GM18502 (cell line): ENCODE data around the gene TPGS1.

Source experiments
- ATAC-seq: cut with Tn5 transposase; IDR thresholded peaks from one replicate; pipeline ENCODE4 v1.9.1; 2021; ENCODE audit warnings: mild to moderate bottlenecking; ENCODE audit not compliant: unreplicated experiment, poor library complexity

Gene TPGS1

DNA sequence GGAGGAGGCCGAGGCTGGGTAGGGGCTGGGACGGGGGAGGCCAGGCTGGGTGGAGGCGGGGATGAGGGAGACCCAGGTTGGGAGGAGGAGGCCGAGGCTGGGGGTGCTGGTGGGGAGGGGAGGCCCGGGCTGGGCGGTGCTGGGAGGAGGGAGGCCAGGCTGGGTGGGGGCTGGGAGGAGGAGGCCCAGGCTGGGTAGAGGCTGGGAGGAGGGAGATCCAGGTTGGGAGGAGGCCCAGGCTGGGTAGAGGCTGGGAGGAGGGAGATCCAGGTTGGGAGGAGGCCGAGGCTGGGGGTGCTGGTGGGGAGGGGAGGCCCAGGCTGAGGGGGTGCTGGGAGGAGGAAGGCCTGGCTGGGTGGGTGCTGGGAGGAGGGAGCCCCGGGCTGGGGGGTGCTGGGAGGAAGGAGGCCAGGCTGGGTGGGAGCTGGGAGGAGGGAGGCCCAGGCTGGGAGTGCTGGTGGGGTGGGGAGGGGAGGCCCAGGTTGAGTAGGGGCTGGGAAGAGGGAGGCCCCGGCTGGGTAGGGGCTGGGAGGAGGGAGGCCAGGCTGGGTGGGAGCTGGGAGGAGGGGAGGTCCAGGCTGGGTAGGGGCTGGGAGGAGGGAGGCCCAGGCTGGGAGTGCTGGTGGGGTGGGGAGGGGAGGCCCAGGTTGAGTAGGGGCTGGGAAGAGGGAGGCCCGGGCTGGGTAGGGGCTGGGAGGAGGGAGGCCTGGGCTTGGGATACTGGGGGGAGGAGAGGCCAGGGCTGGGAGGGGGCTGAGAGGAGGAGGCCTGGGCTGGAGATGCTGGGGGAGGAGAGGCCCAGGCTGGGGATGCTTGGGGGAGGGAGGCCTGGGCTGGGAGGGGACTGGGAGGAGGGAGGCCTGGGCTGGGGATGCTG lies 10.7 kb downstream of the TPGS1 start:
- no peak for ATAC-seq

DNA sequence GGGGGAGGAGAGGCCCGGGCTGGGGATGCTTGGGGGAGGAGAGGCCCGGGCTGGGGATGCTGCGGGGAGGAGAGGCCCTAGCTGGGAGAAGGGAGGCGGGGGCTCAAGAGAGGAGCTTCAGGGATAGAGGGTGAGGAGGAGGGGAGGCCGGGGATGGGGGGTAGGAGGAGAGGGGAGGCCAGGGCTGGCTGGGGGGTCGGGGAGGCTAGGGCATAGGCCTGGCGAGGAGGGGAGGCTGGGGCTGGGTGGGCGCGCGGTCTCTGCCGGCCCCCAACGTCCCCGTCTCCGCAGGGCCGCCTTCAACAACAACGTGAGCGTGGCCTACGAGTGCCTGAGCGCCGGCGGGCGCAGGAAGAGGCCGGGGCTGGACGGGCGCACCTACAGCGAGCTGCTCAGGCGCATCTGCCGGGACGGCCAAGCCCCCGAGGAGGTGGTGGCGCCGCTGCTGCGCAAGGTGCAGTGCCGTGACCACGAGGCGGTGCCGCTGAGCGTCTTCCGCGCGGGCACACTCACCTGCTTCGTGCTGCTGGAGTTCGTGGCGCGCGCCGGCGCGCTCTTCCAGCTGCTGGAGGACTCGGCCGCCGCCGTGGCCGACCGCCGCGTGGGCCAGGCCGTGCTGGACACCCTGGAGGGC lies 11.4 kb downstream of the TPGS1 start:
- ATAC-seq, result no peak

DNA sequence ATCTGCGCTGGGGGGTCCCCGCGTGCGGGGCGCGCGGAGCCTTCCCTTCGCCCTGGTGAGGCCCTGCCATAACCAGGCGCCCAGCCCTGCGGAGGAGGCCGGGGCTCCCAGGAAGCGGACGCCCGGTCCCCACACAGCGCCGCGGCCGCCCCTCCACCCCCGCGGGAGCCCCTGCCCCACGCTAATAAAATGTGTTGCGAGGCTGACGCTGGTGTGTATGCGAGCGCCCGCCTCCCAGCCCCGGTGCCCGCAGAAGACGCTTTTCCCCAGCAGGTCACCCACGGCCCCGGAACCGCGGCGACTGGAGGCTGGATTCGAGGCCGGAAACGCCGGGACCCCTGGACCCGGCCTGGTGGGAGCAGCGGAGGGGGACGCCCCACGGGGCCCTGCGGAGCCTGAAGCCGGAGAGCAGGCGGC lies 12.2 kb downstream of the TPGS1 start:
- ATAC-seq, result no peak

DNA sequence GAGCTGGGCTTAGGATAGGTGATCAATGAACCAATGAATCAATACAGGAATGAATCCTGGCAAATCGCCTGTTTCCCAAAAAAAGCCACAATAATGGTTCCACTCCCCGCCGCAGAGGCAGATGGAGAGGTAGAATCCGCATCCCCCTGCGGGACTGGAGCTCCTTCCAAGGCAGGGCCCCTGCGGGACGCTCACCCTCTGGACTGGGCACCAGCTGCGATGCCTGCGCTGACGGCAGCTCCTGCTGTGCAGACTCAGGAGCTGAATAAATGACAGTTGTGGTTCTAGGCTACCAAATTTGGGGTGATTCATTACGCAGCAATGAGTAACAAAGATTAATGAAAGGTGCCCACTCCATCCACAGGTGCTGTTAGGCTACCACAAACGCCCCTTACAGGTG lies 15.4 kb downstream of the TPGS1 start:
- ATAC-seq, result no peak

DNA sequence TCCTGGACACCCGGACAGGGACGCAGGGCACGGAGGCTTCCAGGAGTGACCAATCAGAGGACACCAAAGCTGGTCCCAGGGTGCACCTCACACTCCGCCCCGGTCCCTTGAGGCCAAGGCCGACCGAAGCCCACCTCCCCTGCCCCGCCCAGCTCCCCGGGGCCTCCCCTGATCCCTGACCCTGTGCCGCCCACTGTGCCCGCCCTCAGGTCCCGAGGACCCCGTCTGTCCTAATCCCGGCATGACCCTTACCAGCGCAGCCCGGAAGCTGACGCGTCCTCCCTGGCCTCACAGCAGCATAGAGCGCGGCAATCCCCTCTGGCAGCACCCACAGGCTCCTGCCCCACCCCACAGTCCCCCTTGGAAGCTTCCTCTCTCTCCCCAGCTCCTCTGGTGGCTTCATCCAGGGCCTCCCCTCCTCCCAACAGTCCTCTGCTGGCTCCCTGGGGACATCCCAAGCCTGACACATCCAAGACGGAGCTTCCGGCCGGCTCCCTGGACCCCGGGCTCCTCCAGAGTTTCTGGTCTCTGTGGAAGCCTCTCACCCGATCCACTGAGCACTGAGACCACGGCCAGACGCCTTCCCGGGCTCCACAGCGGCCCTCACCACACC lies 16.9 kb downstream of the TPGS1 start:
- ATAC-seq, result no peak

DNA sequence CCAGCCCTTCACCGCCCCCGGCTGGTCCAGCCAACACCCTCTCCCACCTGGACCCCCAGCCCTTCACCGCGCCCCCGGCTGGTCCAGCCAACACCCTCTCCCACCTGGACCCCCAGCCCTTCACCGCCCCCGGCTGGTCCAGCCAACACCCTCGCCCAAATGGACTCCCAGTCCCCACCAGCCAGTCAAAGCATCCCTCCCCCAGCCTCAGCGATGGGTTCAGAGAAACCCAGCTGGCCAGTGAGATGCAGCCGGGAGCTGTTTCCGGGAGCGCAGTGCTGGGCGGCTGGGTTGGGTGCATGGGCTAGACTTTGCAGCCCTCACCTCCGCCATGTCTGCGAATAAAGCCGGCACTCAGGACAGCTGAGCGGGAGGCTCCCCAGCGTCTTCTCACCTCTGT lies 17.7 kb downstream of the TPGS1 start:
- ATAC-seq, result no peak

DNA sequence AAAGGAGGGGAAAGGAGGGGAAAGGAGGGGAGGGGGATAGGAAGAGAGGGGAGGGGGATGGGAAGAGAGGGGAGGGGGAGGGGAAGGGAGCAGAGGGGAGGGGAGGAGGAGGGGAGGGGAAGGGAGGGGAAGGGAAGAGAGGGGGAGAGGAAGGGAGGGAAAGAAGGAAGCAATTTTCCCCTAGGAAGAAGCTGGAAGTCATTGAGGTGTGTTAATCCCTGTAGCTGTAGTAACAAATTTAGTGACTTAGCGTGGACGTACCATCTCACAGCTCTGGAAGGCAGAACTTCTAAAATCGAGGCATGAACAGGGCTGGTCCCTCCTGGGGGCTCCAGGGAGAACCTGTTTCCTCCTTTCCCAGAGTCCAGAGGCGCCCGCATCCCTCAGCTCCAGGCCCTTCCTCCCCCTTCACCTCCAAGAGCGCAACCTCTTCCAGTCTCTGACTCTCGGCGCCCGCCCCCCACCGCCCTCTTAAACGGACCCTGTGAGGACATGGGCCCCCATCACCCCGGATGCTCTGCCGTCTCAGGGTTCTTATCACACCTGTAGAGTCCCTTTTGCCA lies 18.6 kb downstream of the TPGS1 start:
- no peak for ATAC-seq

DNA sequence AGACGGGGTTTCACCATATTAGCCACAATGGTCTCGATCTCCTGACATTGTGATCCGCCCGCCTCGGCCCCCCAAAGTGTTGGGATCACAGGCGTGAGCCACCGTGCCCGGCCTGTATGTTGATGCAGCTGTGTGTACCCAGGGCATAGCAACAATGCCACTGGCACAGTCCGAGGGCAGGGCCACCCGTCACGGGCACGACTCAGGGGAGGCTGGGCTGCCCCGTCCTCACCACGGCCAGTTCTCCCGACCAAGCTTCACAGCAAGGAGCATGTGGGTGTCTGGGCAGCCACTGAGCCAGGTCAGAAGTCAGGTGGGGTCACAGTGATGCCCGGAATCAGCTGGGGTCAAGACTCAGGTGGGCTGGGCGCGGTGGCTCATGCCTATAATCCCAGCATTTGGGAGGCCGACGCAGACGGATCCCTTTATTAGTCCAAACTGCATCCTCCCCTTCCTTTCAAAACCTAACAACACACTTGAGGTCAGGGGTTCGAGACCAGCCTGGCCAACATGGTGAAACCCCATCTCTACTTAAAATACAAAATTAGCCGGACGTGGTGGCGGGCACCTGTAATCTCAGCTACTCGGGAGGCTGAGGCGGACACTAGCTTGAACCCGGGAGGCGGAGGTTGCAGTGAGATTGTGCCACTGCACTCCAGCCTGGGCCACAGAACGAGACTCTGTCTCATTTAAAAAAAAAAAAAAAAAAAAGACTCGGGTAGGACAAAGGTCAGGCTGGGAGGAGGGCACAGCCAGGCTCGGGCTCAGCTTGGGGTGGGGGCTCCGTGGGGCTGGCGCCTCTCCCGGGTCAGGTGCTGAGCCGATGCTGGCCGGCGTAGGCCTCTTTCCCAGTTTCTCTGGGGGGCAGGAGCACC lies 23.1 kb downstream of the TPGS1 start:
- no peak for ATAC-seq

DNA sequence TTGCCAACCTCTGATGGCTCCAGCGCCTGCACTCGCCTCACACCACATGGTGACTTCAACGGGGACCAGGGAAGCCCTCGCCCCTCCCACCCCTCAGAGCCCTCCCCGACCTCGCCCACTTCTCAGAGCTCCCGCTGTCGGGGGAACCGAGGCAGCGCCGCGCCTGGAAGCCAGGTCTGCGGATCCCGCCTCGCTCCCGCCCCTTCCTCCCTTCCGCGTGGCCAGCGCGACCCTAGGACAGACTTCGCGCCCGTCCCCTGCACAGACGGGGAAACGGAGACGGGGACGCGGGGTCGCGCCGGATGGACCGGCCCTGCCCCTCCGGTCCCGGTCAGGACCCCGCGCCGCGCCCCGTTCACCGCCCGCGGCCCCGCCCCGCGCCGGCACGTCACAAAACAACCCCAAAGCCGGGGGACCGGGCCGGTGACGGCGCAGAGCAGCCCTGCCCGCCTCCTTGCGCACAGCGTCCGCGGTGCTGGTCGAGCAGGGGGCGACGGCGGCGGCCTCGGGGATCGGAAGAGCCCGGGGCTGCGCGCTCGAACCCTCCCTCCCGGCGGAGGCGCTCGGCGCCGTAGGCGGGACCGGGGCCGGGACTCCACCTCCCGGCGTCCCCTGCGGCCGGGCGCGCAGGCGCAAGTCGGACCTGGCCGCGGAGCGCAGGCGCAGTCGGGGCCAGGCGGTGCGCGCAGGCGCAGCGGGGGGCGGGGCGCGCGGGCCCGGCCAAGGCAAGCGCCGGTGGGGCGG lies 23.9 kb downstream of the TPGS1 start:
- peak; percentile 73 for ATAC-seq

DNA sequence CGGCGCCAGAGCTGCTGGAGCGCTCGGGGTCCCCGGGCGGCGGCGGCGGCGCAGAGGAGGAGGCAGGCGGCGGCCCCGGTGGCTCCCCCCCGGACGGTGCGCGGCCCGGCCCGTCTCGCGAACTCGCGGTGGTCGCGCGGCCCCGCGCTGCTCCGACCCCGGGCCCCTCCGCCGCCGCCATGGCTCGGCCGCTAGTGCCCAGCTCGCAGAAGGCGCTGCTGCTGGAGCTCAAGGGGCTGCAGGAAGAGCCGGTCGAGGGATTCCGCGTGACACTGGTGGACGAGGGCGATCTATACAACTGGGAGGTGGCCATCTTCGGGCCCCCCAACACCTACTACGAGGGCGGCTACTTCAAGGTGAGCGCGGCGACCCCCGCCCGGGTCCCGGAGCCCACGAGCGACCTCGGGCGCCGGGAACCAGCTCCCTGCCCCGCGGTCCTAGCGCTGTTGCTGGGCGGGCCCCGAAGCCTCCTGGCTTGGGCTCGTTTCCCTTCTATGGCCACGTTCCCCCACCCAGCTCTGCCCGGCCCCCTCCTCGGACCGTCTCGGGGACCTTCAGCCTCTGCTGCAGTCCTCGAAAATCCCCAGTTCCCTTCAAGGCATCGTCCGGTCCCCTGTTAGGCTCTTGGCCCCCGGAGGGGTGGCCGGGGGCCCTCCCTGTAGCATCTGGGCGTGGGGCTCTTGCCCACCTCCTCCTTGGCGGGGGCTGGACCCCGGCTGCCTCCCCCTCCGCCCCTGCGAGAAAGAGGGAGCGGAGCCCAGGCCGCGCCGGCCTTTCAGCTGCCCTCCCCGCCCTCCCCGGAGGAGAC lies 24.7 kb downstream of the TPGS1 start, which contains the start of gene CDC34:
CDC34 (plus strand) TSS at position 8 of the 808 bp plus-strand sequence; CDS start at position 180, 172 bp downstream.
- peak; percentile 18 for ATAC-seq

DNA sequence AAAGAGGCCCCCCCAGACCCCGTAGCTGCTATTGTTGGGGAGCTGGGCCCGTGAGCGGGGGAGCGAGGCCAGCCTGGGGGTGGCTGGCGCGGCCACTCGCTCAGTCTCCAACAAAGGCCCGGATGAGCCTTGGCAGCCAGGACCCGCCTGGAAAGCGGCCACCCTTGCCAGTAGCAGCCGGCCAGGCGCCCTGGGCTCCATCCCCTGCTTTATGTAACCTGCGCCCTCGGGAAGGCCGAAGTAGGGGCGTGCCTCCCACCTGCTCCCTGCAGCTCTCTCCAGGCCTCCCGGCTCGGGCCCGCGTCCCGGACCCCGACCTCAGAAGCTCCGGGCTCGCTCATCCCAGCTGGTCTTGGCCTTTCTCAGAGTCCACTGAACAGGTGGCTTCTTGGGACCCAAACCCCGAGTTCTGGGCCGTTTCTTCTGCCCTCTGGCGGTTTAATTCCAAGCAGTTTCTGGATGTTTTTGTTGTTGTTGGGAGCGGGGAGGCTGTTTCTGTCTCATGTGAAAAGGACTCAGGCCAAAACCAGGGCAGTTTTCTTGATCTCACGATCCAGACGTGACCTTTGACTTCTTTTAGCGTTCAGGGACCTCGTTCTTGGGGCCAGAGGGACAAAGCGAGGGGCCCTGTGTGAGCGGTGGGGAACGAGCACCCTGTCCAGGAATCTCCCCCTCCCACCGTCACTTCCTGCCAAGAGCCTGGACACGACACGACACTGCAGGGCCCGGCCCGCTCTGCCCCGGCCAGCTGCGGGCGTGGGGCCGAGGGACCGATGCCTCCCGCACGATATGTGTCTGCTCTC lies 25.5 kb downstream of the TPGS1 start:
- ATAC-seq, result no peak

DNA sequence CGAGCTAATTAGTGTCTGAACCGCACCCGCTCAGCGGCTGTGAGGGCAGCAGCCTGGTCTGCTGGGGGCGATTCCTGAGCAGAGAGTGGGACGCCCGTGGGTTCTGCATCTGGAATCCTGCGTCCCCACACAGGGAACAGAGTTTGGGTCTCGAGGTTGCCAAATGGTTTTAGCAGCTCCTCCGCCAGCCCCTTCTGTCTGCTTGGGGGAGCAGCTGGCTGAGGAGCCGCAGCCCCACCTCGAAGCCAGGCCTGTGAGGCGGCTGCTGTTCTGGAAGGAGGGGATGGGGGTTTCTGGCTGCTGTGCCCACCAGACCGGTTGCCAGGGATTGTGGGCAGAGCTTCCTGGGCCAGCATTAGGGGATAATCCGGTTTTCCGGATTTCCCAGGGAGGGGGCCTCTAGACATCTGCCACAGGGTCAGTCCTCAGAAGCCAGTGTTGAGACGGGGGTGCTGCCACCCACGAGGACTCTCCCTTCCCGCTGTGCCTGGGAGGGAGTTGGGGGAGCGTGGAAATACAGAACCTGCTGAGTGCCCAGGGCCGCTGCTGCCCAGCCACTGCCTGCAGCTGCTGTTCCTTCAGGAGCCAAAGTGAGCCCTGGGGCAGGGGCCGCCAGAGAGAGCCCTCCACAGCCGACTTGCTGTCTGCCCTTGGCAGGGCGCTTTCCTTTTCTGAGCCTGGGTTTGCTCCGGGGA lies 26.2 kb downstream of the TPGS1 start:
- no peak for ATAC-seq

DNA sequence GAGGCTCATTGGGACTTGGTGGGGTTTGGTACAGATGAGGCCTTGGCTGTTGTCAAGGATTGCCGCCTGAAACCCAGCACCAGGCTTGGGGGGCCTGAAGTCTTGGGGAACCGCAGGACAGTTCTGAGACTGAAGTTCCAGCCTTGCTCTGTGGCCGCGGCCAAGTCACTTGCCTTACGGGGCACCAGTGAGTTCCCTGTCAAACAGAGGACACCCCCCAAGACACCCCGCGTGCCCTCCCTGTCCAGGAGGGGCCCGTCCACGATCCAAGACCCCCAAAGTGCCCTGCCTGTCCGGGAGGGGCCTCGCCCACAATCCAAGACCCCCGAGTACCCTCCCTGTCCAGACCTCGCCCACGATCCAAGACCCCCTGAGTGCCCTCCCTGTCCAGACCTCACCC lies 26.8 kb downstream of the TPGS1 start:
- no peak for ATAC-seq

DNA sequence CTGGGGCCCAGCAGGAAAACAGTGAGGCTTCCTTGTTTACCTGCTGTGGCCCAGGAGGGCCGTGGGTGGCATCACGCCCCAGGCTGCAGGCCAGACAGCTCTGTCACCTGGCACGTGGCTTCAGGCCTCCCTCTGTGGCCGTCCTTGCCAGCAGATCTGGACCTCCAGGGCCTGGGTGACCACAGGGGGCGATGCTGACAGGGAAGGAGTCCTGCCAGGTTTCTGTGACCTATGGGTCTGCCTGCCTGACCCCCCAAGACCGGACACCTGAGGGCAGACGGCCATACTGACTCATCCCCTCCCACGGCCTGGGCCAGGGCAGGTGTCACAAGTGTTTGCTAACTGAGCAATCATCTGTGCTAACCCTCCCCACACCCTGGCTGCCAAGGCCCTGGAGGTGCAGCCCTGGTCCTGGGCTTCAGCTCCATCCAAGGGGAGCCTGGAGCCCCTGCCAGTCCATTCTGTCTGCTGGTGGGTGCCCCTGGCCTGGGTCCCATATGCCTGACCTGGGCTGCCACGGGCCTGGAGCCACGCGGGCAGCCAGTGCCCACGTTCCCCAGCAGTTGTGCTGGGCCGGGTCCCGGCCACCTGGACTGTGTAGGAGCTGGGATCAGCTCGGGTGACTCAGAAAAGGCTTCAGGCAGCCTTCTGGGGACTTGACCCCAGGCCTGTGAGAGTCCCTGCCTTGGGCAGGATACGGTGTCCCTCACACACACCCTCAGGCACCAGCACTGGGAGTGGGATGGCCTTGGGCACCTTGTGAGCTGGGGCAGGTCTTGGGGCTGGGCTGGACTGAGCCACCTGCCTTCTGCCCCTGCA lies 27.9 kb downstream of the TPGS1 start:
- ATAC-seq, result no peak

DNA sequence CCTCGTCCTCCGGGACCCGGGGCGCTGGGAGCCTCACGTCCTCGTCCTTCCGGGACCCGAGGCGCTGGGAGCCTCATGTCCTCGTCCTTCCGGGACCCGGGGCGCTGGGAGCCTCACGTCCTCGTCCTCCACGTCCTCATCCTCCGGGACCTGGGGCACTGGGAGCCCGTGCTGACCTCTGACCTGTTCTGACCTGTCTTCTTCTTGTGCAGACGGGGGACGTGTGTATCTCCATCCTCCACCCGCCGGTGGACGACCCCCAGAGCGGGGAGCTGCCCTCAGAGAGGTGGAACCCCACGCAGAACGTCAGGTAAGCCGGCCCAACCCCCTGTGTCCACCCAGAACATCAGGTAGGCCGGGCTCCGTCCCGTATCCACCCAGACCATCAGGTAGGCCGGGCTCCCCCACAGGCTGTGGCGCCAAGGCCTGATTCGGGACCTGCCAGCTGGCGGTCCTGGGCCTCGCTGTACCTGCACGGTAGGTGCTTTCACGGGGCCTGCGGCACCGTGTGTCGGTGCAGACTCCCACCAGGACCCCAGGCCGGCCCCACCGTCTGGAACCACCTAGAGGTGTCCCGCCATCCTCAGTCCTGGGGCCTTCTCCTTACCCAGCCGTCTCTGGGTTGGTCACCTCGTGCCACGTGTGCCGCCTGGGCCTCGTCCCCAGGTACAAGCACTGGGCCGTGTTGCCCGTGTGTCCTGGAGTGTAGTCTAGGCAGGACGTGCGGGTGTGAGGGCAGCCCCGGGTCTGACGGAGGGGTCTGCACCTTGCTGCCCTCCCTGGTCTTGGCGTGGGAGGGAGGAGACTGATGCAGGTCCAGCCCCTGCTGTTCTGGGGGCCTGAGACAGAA lies 29.0 kb downstream of the TPGS1 start:
- ATAC-seq, result no peak
